Measurements from ENCODE around the gene ZNF837. TPM values are rescaled to one million over a fixed set of nuclear protein-coding genes. Genes with fewer than 3 reads are reported as not detected.

ZNF837 gene
- total RNA-seq, 1 experiment from 2014 or later = 4.9 TPM

- ATAC-seq (peak; percentile 96), DNase-seq (ENCODE audit: low spot score) (peak; percentile 67)
- ChIA-PET POLR2A (interaction anchor here (2.9 kb wide), 1 partner anchor 16 kb away, joined by 25 read pairs; the partner anchor contains the start of gene ZNF497), CTCF (interaction anchor here (0.6 to 3.2 kb wide), 10 partner anchors 8 to 167 kb away, joined by 3 to 22 read pairs (median 5); partner anchors contain the start of genes ZNF497, ZNF8 and ZSCAN22)
- no peaks in the 10 kb centered on the region; the same call in 1 of the 2 replicates for H3K9me3 Mint-ChIP-seq
- peak overlapping the region; percentile 93 for H3K4me3 Mint-ChIP-seq
- H3K27me3 Mint-ChIP-seq (ENCODE audit: low read depth) = peaks cover 57% of the 10 kb centered on the region
- H3K36me3 Mint-ChIP-seq = no peaks in the 10 kb centered on the region
- H3K4me1 Mint-ChIP-seq = peaks cover 3% of the 10 kb centered on the region; the same call in 1 of the 2 replicates
- no peak overlapping the region for H3K27ac Mint-ChIP-seq
- peak; percentile 81; the same call in 1 of the 2 replicates for TF ChIP-seq E2F1 (CRISPR knock-in tag; IDR thresholded peaks at IDR 0.05)
- TF ChIP-seq ZBTB21 (CRISPR knock-in tag; IDR thresholded peaks at IDR 0.05; ENCODE audit: borderline replicate concordance) = no peak
- peak; percentile 74 for TF ChIP-seq HMGXB4 (CRISPR knock-in tag; IDR thresholded peaks at IDR 0.05)
- peak; percentile 24; the same call in 1 of the 2 replicates for TF ChIP-seq NFYB (CRISPR knock-in tag; conservative IDR thresholded peaks at IDR 0.05; ENCODE audit: low read depth)
- no peak for TF ChIP-seq GABPB1 (CRISPR knock-in tag; IDR thresholded peaks at IDR 0.05)
- no peak; the same call in 1 of the 2 replicates for TF ChIP-seq MYBL2 (CRISPR knock-in tag; IDR thresholded peaks at IDR 0.05)
- no peak for TF ChIP-seq ZNF219 (CRISPR knock-in tag; IDR thresholded peaks at IDR 0.05; ENCODE audit: borderline replicate concordance)
- TF ChIP-seq ZNF423 (CRISPR knock-in tag; IDR thresholded peaks at IDR 0.05) = peak; percentile 59
- TF ChIP-seq FOXP4 (CRISPR knock-in tag; IDR thresholded peaks at IDR 0.05) = 0 out of 2 replicates have a peak, but pooled peaks have one; percentile 35
- peak; percentile 72; the same call in 1 of the 2 replicates for TF ChIP-seq MAX (CRISPR knock-in tag; IDR thresholded peaks at IDR 0.05)
- TF ChIP-seq E2F5 (CRISPR knock-in tag; IDR thresholded peaks at IDR 0.05) = peak; percentile 38; the same call in 1 of the 2 replicates
- TF ChIP-seq SP1 (CRISPR knock-in tag; conservative IDR thresholded peaks at IDR 0.05) = peak; percentile 72; the same call in 1 of the 2 replicates
- no peak for TF ChIP-seq PRDM15 (CRISPR knock-in tag; IDR thresholded peaks at IDR 0.05)
- TF ChIP-seq ZNF263 (CRISPR knock-in tag; IDR thresholded peaks at IDR 0.05; ENCODE audit: low read depth) = no peak
- TF ChIP-seq ARID4B (CRISPR knock-in tag; IDR thresholded peaks at IDR 0.05; ENCODE audit: borderline replicate concordance) = peak; percentile 67; the same call in 1 of the 2 replicates
- TF ChIP-seq USF2 (CRISPR knock-in tag; IDR thresholded peaks at IDR 0.05) = peak; percentile 18; the same call in 1 of the 2 replicates
- TF ChIP-seq ZNF416 (CRISPR knock-in tag; IDR thresholded peaks at IDR 0.05) = no peak
- peak; percentile 34; the same call in 1 of the 2 replicates for TF ChIP-seq CREM (CRISPR knock-in tag; IDR thresholded peaks at IDR 0.05)
Observed at GRCh38 chr19:58346961-58347929, 33.6 kb downstream of the ZNF837 start.
